Fibroblast of skin of left biceps (primary cell): ENCODE results near the gene BLVRB.
"Not testable (repeated sequence)": the region's sequence is repeated elsewhere in the genome, so short reads cannot be mapped to it uniquely, and the experiment has no call there.

Experiments
- DNase-seq, 2 experiments: peaks; one replicate each; pipeline ENCODE4 v3.0.0-alpha.2; 2013; ENCODE audit warnings: low read depth in 2 of 2

Gene BLVRB

GRCh38 chr19:40465557-40466218, at the start of gene BLVRB:
TSS of gene BLVRB (minus strand) at chr19:40465745. CDS start at chr19:40465688, 57 bp downstream.
- DNase-seq: peak; percentile 97 to 98

- no peak for DNase-seq
Measured at GRCh38 chr19:40513741-40514315, 48.3 kb upstream of the BLVRB start.

- DNase-seq: no peak
Measured at GRCh38 chr19:40513345-40513678, 47.8 kb upstream of the BLVRB start.

- no peak for DNase-seq
Measured at GRCh38 chr19:40512473-40513344, 47.2 kb upstream of the BLVRB start.

GRCh38 chr19:40512110-40512472, 46.5 kb upstream of the BLVRB start:
- DNase-seq: no peak

- no peak for DNase-seq
Measured at GRCh38 chr19:40511487-40511886, 45.9 kb upstream of the BLVRB start.

GRCh38 chr19:40510526-40511115, 45.1 kb upstream of the BLVRB start:
- DNase-seq: no peak

- no peak for DNase-seq
Measured at GRCh38 chr19:40508739-40509260, 43.3 kb upstream of the BLVRB start.

GRCh38 chr19:40507892-40508291, 42.3 kb upstream of the BLVRB start:
- DNase-seq: no peak

- DNase-seq: no peak
Measured at GRCh38 chr19:40506099-40506498, 40.6 kb upstream of the BLVRB start.

GRCh38 chr19:40503320-40503695, 37.8 kb upstream of the BLVRB start:
- DNase-seq: no peak

- no peak for DNase-seq
Measured at GRCh38 chr19:40502647-40503319, 37.2 kb upstream of the BLVRB start.

- DNase-seq: no peak
Measured at GRCh38 chr19:40502081-40502480, 36.5 kb upstream of the BLVRB start.

GRCh38 chr19:40501599-40501998, 36.1 kb upstream of the BLVRB start:
- DNase-seq: no peak

- DNase-seq: not testable (repeated sequence)
Measured at GRCh38 chr19:40500678-40501530, 35.4 kb upstream of the BLVRB start.

GRCh38 chr19:40499320-40499719, 33.8 kb upstream of the BLVRB start:
- no peak for DNase-seq

- no peak for DNase-seq
Measured at GRCh38 chr19:40497214-40497613, 31.7 kb upstream of the BLVRB start.

GRCh38 chr19:40494191-40494838, 28.8 kb upstream of the BLVRB start:
- DNase-seq: no peak

- no peak for DNase-seq
Measured at GRCh38 chr19:40493778-40494177, 28.2 kb upstream of the BLVRB start.

- DNase-seq: no peak
Measured at GRCh38 chr19:40492274-40492673, 26.7 kb upstream of the BLVRB start.
